ENCODE measurements around the gene NHEJ1. TPM values are rescaled to one million over a fixed set of nuclear protein-coding genes. Genes with fewer than 3 reads are reported as not detected.

The NHEJ1 gene
- total and polyA plus RNA-seq, 2 of the 13 experiments (the other 11 are each of a cell fraction or from before 2014, with no cell fraction given), result 30.0 to 30.7 TPM

DNA sequence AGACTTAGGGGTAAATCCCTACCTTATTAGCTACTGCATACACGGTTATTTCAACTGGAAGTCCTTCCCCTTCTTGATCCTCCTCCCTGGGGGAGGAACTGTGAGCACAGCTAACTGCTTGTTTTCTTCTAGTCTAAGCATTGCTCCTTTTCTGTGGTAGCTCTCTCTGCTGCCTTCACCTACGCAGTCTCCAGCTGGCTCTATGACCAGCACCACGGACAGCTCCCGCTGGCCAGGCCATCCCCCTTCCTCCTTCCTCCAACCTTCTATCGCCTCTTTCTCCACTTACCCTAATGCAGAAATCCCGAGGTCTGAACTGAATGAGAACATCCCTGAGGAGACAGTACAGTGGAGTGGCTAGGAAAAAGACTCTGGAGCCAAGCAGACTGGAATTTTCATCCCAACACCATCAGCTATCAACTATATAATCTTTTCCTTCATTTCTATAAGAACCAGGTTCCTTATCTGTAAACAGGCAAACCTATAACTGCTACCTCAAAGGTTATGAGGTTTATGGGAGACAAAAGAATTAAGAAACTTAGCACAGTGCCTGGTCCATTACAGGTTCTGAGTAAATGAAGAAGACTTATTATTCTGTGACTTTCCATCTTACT lies 114.6 kb downstream of the NHEJ1 start (continued):
- TF ChIP-seq, protein P1, sequence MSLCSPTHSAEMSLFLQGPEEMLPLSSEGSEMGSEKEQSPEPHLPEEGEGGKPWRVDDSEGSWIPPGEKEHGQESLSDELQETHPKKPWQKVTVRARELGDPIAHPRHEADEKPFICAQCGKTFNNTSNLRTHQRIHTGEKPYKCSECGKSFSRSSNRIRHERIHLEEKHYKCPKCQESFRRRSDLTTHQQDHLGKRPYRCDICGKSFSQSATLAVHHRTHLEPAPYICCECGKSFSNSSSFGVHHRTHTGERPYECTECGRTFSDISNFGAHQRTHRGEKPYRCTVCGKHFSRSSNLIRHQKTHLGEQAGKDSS (CRISPR knock-in tag; IDR thresholded peaks at IDR 0.05; ENCODE audit: borderline replicate concordance, low read depth), result peak; percentile 54; the same call in 1 of the 2 replicates
- peak; percentile 31; the same call in 1 of the 2 replicates for TF ChIP-seq ZFX (CRISPR knock-in tag; IDR thresholded peaks at IDR 0.05; ENCODE audit: low read depth)
- peak in 1 of 2 experiments; percentile 77; a peak in 1 of 4 replicates for TF ChIP-seq KLF16 (CRISPR knock-in tag; IDR thresholded peaks at IDR 0.05)
- no peak for TF ChIP-seq NCOA1 (CRISPR knock-in tag; IDR thresholded peaks at IDR 0.05)
- TF ChIP-seq ZNF33A (CRISPR knock-in tag; IDR thresholded peaks at IDR 0.05; ENCODE audit: borderline replicate concordance), result no peak
- TF ChIP-seq SIX1 (CRISPR knock-in tag; IDR thresholded peaks at IDR 0.05; ENCODE audit: borderline replicate concordance), result peak; percentile 54; the same call in 1 of the 2 replicates
- TF ChIP-seq ZNF709 (CRISPR knock-in tag; IDR thresholded peaks at IDR 0.05), result peak; percentile 39; the same call in 1 of the 2 replicates
- peak; percentile 73; the same call in 1 of the 2 replicates for TF ChIP-seq ZNF160 (CRISPR knock-in tag; IDR thresholded peaks at IDR 0.05)
- TF ChIP-seq IKZF5 (CRISPR knock-in tag; IDR thresholded peaks at IDR 0.05), result peak; percentile 71; the same call in 1 of the 2 replicates
- 0 out of 2 replicates have a peak, but pooled peaks have one; percentile 37 for TF ChIP-seq ZNF256 (CRISPR knock-in tag; conservative IDR thresholded peaks at IDR 0.05)
- TF ChIP-seq YEATS4 (CRISPR knock-in tag; IDR thresholded peaks at IDR 0.05; ENCODE audit: borderline replicate concordance), result no peak
- TF ChIP-seq ZNF644 (CRISPR knock-in tag; IDR thresholded peaks at IDR 0.05; ENCODE audit: low read depth), result peak; percentile 61; the same call in 1 of the 2 replicates
- no peak for TF ChIP-seq SYNCRIP (IDR thresholded peaks at IDR 0.05; ENCODE audit: insufficient read depth, low read depth, low read length)
- TF ChIP-seq, protein P2, sequence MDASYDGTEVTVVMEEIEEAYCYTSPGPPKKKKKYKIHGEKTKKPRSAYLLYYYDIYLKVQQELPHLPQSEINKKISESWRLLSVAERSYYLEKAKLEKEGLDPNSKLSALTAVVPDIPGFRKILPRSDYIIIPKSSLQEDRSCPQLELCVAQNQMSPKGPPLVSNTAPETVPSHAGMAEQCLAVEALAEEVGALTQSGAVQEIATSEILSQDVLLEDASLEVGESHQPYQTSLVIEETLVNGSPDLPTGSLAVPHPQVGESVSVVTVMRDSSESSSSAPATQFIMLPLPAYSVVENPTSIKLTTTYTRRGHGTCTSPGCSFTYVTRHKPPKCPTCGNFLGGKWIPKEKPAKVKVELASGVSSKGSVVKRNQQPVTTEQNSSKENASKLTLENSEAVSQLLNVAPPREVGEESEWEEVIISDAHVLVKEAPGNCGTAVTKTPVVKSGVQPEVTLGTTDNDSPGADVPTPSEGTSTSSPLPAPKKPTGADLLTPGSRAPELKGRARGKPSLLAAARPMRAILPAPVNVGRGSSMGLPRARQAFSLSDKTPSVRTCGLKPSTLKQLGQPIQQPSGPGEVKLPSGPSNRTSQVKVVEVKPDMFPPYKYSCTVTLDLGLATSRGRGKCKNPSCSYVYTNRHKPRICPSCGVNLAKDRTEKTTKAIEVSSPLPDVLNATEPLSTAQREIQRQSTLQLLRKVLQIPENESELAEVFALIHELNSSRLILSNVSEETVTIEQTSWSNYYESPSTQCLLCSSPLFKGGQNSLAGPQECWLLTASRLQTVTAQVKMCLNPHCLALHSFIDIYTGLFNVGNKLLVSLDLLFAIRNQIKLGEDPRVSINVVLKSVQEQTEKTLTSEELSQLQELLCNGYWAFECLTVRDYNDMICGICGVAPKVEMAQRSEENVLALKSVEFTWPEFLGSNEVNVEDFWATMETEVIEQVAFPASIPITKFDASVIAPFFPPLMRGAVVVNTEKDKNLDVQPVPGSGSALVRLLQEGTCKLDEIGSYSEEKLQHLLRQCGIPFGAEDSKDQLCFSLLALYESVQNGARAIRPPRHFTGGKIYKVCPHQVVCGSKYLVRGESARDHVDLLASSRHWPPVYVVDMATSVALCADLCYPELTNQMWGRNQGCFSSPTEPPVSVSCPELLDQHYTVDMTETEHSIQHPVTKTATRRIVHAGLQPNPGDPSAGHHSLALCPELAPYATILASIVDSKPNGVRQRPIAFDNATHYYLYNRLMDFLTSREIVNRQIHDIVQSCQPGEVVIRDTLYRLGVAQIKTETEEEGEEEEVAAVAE (CRISPR knock-in tag; IDR thresholded peaks at IDR 0.05; ENCODE audit: borderline replicate concordance), result peak; percentile 83
- TF ChIP-seq ZNF7 (CRISPR knock-in tag; IDR thresholded peaks at IDR 0.05), result peak; percentile 48; the same call in 1 of the 2 replicates
- TF ChIP-seq ZNF335 (CRISPR knock-in tag; IDR thresholded peaks at IDR 0.05), result peak; percentile 55; the same call in 1 of the 2 replicates
- TF ChIP-seq ZBTB8A (CRISPR knock-in tag; IDR thresholded peaks at IDR 0.05; ENCODE audit: borderline replicate concordance, low read depth), result no peak
- TF ChIP-seq ZKSCAN8 (CRISPR knock-in tag; IDR thresholded peaks at IDR 0.05; ENCODE audit: borderline replicate concordance), result peak; percentile 70; the same call in 1 of the 2 replicates
- TF ChIP-seq, protein P3, sequence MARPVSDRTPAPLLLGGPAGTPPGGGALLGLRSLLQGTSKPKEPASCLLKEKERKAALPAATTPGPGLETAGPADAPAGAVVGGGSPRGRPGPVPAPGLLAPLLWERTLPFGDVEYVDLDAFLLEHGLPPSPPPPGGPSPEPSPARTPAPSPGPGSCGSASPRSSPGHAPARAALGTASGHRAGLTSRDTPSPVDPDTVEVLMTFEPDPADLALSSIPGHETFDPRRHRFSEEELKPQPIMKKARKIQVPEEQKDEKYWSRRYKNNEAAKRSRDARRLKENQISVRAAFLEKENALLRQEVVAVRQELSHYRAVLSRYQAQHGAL (CRISPR knock-in tag; IDR thresholded peaks at IDR 0.05; ENCODE audit: not compliant biosample characterization), result peak; percentile 81
- TF ChIP-seq SP1 (IDR thresholded peaks at IDR 0.05), result no peak
- peak; percentile 49; the same call in 1 of the 2 replicates for TF ChIP-seq SP1 (CRISPR knock-in tag; IDR thresholded peaks at IDR 0.05)
- 0 out of 2 replicates have a peak, but pooled peaks have one; percentile 68 for TF ChIP-seq ZNF678 (CRISPR knock-in tag; IDR thresholded peaks at IDR 0.05)
- TF ChIP-seq NRL (CRISPR knock-in tag; IDR thresholded peaks at IDR 0.05; ENCODE audit: borderline replicate concordance), result no peak

All from HepG2 (cell line).